H7 (cell line): ENCODE measurements around the gene PXMP4. TPM values are rescaled to one million over a fixed set of nuclear protein-coding genes. Genes with fewer than 3 reads are reported as not detected.

Source experiments
- DNase-seq: peaks from one replicate; pipeline ENCODE4 v3.0.0; 2012
- H3K27me3 ChIP-seq: 2 replicates; pipeline ENCODE4 v1.6.0; 2011; ENCODE audit warnings: mild to moderate bottlenecking, low read length; ENCODE audit not compliant: control insufficient read depth, insufficient read depth
- H3K36me3 ChIP-seq: replicated peaks from 2 replicates; pipeline ENCODE4 v1.5.1; 2011; ENCODE audit warnings: low read length; ENCODE audit not compliant: control insufficient read depth, insufficient read depth
- H3K4me3 ChIP-seq: 2 replicates; pipeline ENCODE4 v1.5.1; 2011; ENCODE audit warnings: low read depth, mild to moderate bottlenecking, control low read depth, low read length, moderate library complexity; ENCODE audit not compliant: insufficient read depth
- total RNA-seq: library from RNA; depleted of rRNA; stranded (reverse); fragments of >200 nt; shearing (Covaris generic); gene quantifications from 2 replicates; pipeline ENCODE4 v1.2.3, GENCODE V29; 2014

PXMP4 gene
- total RNA-seq, 1 experiment from 2014 or later, result under 0.01 TPM

GRCh38 chr20:33687993-33688937 lies 31.8 kb downstream of the PXMP4 start:
- DNase-seq, result no peak
- Histone ChIP-seq H3K27me3 (peaks cover 4% of the 10 kb centered on the region; the same call in 1 of the 2 replicates), H3K36me3 (no peaks in the 10 kb centered on the region; the same call in 1 of the 2 replicates), H3K4me3 (no peak overlapping the region)

- Histone ChIP-seq H3K4me3 (no peak overlapping the region), H3K36me3 (no peaks in the 10 kb centered on the region; the same call in 1 of the 2 replicates), H3K27me3 (peaks cover 4% of the 10 kb centered on the region; the same call in 1 of the 2 replicates)
- no peak for DNase-seq
Measured at GRCh38 chr20:33687370-33687915, 32.7 kb downstream of the PXMP4 start.

- no peak for DNase-seq
- Histone ChIP-seq H3K27me3 (peaks cover 4% of the 10 kb centered on the region; the same call in 1 of the 2 replicates), H3K36me3 (no peaks in the 10 kb centered on the region; the same call in 1 of the 2 replicates), H3K4me3 (peak overlapping the region; percentile 6; the same call in 1 of the 2 replicates)
Measured at GRCh38 chr20:33686984-33687366, 33.1 kb downstream of the PXMP4 start.

GRCh38 chr20:33686100-33686983 lies 33.8 kb downstream of the PXMP4 start, which contains the start of gene E2F1:
Gene E2F1 (minus strand): TSS chr20:33686385. CDS start chr20:33686264, 121 bp downstream.
- H3K4me3 ChIP-seq, result peak within 1 kb of the TSS; percentile 82
- no peaks in the 10 kb centered on the region; the same call in 1 of the 2 replicates for H3K36me3 ChIP-seq
- peak; percentile 100 for DNase-seq
- peaks cover 4% of the 10 kb centered on the region; the same call in 1 of the 2 replicates for H3K27me3 ChIP-seq

GRCh38 chr20:33685328-33686099 lies 34.6 kb downstream of the PXMP4 start:
- Histone ChIP-seq H3K27me3 (peaks cover 3% of the 10 kb centered on the region; the same call in 1 of the 2 replicates), H3K36me3 (no peaks in the 10 kb centered on the region; the same call in none of the 2 replicates), H3K4me3 (peak overlapping the region; percentile 82)
- peak; percentile 86 for DNase-seq

GRCh38 chr20:33684533-33685327 lies 35.4 kb downstream of the PXMP4 start:
- Histone ChIP-seq H3K27me3 (peaks cover 3% of the 10 kb centered on the region; the same call in 1 of the 2 replicates), H3K36me3 (peaks cover 5% of the 10 kb centered on the region), H3K4me3 (peak overlapping the region; percentile 82)
- DNase-seq, result peak; percentile 82

- no peak overlapping the region for H3K4me3 ChIP-seq
- peaks cover 24% of the 10 kb centered on the region for H3K36me3 ChIP-seq
- no peaks in the 10 kb centered on the region for H3K27me3 ChIP-seq
- DNase-seq, result no peak
Measured at GRCh38 chr20:33681728-33682353, 38.3 kb downstream of the PXMP4 start.

- no peak for DNase-seq
- Histone ChIP-seq H3K4me3 (no peak overlapping the region), H3K27me3 (no peaks in the 10 kb centered on the region), H3K36me3 (peaks cover 27% of the 10 kb centered on the region)
Measured at GRCh38 chr20:33681288-33681687, 38.8 kb downstream of the PXMP4 start.

- no peak for DNase-seq
- Histone ChIP-seq H3K4me3 (no peak overlapping the region), H3K36me3 (peaks cover 28% of the 10 kb centered on the region), H3K27me3 (no peaks in the 10 kb centered on the region)
Measured at GRCh38 chr20:33680686-33681085, 39.4 kb downstream of the PXMP4 start.

GRCh38 chr20:33679758-33680485 lies 40.2 kb downstream of the PXMP4 start:
- no peak overlapping the region for H3K4me3 ChIP-seq
- H3K36me3 ChIP-seq, result peaks cover 28% of the 10 kb centered on the region
- H3K27me3 ChIP-seq, result no peaks in the 10 kb centered on the region
- DNase-seq, result peak; percentile 40

- Histone ChIP-seq H3K36me3 (peaks cover 28% of the 10 kb centered on the region), H3K27me3 (no peaks in the 10 kb centered on the region), H3K4me3 (no peak overlapping the region)
- peak; percentile 39 for DNase-seq
Measured at GRCh38 chr20:33677991-33678702, 42.0 kb downstream of the PXMP4 start.
